WTC11 (cell line): ENCODE measurements around the gene MAP1LC3B.

ENCODE experiments used
- E2F5 ChIP-seq: sonication (generic); formaldehyde crosslinking; IDR thresholded peaks from 2 replicates; pipeline ENCODE4 v1.8.1; 2022; ENCODE audit warnings: mild to moderate bottlenecking, moderate library complexity, missing genetic modification reagents
- FOXJ3 ChIP-seq: sonication (generic); formaldehyde crosslinking; IDR thresholded peaks from 2 replicates; pipeline ENCODE4 v1.9.0; 2021; ENCODE audit warnings: missing genetic modification reagents, mild to moderate bottlenecking, borderline replicate concordance
- JUN ChIP-seq: sonication (generic); formaldehyde crosslinking; IDR thresholded peaks from 2 replicates; pipeline ENCODE4 v1.8.0; 2023; ENCODE audit warnings: mild to moderate bottlenecking, missing genetic modification reagents
- MAX ChIP-seq: sonication (generic); formaldehyde crosslinking; IDR thresholded peaks from 2 replicates; pipeline ENCODE4 v1.8.0; 2022; ENCODE audit warnings: mild to moderate bottlenecking, missing genetic modification reagents
- SMAD4 ChIP-seq: sonication (generic); formaldehyde crosslinking; IDR thresholded peaks from 2 replicates; pipeline ENCODE4 v1.8.0; 2022; ENCODE audit warnings: mild to moderate bottlenecking, missing genetic modification reagents
- SP1 ChIP-seq: sonication (generic); formaldehyde crosslinking; conservative IDR thresholded peaks from 2 replicates; pipeline ENCODE4 v1.8.1; 2022; ENCODE audit warnings: missing genetic modification reagents
- ZMAT4 ChIP-seq: fragments of 250-450 bp; sonication (Bioruptor Pico); IDR thresholded peaks from 2 replicates; pipeline ENCODE4 v1.9.0; 2021; ENCODE audit warnings: mild to moderate bottlenecking
- TF ChIP-seq, protein P1 (sequence below): fragments of 200-600 bp; IDR thresholded peaks from 2 replicates; pipeline ENCODE4 v1.8.0; 2022; ENCODE audit warnings: antibody characterized with exemption
- TF ChIP-seq, protein P2 (sequence below): sonication (generic); formaldehyde crosslinking; IDR thresholded peaks from 2 replicates; pipeline ENCODE4 v1.8.0; 2022; ENCODE audit warnings: mild to moderate bottlenecking, missing genetic modification reagents
- TF ChIP-seq, protein P3 (sequence below): sonication (generic); formaldehyde crosslinking; IDR thresholded peaks from 2 replicates; pipeline ENCODE4 v1.8.0; 2022; ENCODE audit warnings: mild to moderate bottlenecking, missing genetic modification reagents

GRCh38 chr16:87417528-87417910 lies 25.4 kb downstream of the MAP1LC3B start:
- TF ChIP-seq SMAD4, result no peak
- no peak for TF ChIP-seq MAX (CRISPR knock-in tag)
- TF ChIP-seq, protein P1, sequence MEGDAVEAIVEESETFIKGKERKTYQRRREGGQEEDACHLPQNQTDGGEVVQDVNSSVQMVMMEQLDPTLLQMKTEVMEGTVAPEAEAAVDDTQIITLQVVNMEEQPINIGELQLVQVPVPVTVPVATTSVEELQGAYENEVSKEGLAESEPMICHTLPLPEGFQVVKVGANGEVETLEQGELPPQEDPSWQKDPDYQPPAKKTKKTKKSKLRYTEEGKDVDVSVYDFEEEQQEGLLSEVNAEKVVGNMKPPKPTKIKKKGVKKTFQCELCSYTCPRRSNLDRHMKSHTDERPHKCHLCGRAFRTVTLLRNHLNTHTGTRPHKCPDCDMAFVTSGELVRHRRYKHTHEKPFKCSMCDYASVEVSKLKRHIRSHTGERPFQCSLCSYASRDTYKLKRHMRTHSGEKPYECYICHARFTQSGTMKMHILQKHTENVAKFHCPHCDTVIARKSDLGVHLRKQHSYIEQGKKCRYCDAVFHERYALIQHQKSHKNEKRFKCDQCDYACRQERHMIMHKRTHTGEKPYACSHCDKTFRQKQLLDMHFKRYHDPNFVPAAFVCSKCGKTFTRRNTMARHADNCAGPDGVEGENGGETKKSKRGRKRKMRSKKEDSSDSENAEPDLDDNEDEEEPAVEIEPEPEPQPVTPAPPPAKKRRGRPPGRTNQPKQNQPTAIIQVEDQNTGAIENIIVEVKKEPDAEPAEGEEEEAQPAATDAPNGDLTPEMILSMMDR, result no peak
- no peak for TF ChIP-seq JUN (CRISPR knock-in tag)
- TF ChIP-seq ZMAT4, result no peak
- no peak for TF ChIP-seq FOXJ3 (CRISPR knock-in tag)
- TF ChIP-seq, protein P2, sequence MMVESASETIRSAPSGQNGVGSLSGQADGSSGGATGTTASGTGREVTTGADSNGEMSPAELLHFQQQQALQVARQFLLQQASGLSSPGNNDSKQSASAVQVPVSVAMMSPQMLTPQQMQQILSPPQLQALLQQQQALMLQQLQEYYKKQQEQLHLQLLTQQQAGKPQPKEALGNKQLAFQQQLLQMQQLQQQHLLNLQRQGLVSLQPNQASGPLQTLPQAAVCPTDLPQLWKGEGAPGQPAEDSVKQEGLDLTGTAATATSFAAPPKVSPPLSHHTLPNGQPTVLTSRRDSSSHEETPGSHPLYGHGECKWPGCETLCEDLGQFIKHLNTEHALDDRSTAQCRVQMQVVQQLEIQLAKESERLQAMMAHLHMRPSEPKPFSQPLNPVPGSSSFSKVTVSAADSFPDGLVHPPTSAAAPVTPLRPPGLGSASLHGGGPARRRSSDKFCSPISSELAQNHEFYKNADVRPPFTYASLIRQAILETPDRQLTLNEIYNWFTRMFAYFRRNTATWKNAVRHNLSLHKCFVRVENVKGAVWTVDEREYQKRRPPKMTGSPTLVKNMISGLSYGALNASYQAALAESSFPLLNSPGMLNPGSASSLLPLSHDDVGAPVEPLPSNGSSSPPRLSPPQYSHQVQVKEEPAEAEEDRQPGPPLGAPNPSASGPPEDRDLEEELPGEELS, result no peak
- TF ChIP-seq E2F5 (CRISPR knock-in tag), result no peak
- TF ChIP-seq, protein P3, sequence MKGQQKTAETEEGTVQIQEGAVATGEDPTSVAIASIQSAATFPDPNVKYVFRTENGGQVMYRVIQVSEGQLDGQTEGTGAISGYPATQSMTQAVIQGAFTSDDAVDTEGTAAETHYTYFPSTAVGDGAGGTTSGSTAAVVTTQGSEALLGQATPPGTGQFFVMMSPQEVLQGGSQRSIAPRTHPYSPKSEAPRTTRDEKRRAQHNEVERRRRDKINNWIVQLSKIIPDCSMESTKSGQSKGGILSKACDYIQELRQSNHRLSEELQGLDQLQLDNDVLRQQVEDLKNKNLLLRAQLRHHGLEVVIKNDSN (CRISPR knock-in tag), result no peak
- no peak for TF ChIP-seq SP1
